ENCODE data around the gene ADRA2B. TPM values are rescaled to one million over a fixed set of nuclear protein-coding genes. Genes with fewer than 3 reads are reported as not detected.
A peak's percentile ranks its signal among the peaks of the same experiment; 100 is the strongest.
"Not testable (repeated sequence)": the region's sequence is repeated elsewhere in the genome, so short reads cannot be mapped to it uniquely, and the experiment has no call there.

The ADRA2B gene
- total RNA-seq, 2 donors from 2014 or later: 4.1 to 7.1 TPM

- intact Hi-C loops (cut with DNase I): no loop called here
- no peak for DNase-seq (ENCODE audit: low spot score)
These were observed 35.4 kb upstream of the ADRA2B start for GRCh38 chr2:96151595-96152303.

DNA sequence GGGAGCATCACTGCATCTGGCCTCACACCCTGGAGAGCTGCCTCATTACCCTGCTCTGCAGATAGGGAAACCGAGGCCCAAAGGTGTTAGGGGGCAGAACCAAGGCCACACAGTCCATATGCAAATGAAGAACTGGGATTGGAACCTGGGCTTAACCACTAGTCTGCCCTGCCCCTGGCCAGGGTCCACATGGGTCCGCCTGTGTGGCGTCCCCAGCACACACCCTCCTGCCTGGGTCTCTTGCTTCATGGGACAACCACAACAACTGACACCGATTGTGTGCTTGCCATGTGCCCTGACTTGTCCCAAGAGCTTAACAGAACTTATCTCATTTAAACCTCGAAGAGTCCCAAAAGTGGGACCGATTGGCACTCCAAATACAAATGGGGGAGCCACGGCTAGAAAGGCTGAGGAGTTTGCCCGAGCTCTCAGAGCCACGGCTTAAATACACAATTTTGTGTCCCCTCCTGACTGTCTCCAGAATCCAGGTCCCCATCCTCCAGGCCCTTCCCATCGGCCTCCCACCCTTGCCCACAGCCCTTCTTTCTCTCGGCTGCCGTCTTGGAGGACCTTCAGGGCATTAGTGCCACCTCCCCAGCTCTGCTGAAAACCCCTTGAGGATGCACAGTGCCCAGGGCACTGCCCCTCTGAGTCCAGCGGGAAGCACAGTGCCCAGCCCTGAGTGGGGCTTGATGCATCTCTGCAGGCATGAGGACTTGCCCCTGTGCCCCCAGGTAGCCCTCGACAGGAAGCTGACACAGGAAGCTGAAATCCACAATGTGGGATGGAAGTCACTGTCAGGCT is 34.6 kb upstream of the ADRA2B start:
- peak; percentile 70 for DNase-seq (ENCODE audit: low spot score)
- intact Hi-C loops (cut with DNase I): no loop called here

DNA sequence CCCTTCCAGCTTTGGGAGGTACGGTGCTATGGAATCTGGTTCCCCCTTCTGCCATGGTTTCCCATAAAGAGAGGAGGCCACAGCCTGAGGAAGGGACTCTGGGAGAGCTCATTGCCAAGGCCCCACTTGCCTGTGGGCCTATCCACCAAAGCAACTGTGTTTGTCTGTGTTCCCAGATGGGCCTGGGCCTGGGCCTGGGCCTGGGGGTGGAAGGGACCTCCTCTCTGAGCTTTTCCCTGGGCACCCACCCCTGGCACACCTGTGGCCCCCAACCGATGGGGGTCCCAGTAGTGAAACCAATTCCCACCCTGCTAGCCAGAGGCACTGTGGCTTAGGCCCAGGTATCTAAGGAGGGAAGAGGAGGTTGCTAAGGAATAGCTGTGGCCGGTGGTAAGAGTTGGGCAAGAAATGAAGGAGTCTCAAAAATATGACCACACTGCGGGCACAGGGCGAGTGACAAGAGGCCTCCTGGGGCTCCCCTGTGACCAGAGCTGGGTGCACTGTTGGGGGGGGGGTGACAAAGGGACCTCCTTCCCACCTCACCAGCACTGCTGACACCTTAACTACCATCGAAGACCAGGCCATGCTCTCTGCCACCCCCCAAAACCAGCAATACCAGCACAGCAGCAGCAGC is 33.8 kb upstream of the ADRA2B start:
- intact Hi-C loops (cut with DNase I): no loop called here
- DNase-seq (ENCODE audit: low spot score): peak; percentile 78

- peak; percentile 92 for DNase-seq (ENCODE audit: low spot score)
- intact Hi-C loops (cut with DNase I): no loop called here
These were observed 32.2 kb upstream of the ADRA2B start for GRCh38 chr2:96148410-96149217.

- peak; percentile 62 for DNase-seq (ENCODE audit: low spot score)
- intact Hi-C loops (cut with DNase I): no loop called here
These were observed 31.3 kb upstream of the ADRA2B start for GRCh38 chr2:96147593-96148201.

GRCh38 chr2:96146881-96147592 is 30.7 kb upstream of the ADRA2B start:
- DNase-seq (ENCODE audit: low spot score): peak; percentile 79
- intact Hi-C loops (cut with DNase I): no loop called here

DNA sequence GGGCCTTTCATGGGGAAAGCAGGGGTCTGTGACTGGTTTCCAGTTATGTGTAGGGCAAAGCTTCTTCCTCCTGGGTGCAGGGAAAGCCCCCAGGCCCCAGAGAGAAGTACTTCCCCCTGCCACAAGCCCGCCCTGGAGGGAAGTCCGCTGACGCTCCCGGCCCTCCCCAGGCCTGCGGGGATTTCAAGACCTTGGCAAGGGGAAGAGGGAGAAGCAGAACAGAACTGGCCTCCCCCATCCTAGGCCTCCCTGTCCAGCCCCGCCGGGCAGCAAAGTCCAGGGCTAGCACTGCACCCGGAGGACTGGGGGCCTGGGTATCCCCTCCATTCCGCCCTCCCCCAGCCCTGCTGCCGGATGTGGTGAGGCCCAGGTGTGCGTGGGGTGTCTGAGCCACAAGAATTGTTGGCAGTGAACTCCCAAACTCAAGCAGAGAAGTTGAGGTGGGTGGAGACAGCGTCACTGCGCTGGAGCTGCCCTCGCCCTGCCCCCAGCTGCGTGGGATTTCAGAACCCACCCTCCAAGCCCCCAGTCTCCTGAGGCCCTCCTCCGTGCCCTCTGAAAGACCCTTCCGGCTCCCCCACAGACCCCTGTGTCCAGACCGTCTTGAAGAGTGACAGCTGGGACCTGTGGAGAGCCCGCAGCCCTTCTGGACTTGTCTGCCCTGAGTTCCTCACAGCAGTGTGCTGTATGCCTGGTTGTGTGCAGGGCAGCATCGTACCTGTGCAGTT is 29.9 kb upstream of the ADRA2B start:
- DNase-seq (ENCODE audit: low spot score): peak; percentile 92
- intact Hi-C loops (cut with DNase I): no loop called here

DNA sequence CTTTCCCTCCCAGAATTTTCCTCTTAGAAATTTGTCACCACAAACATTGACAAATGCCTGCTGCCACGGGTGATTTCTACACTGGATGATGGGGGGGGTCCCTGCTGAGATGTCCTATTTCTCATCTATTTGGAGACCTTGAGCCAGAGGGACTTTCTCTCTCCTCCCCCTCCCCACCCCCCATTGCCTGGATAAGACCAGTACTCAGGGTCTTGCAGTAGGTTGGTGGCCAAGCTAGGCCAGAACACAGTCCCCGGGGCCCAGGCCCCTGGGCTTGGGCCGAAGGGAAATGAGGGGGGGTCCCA is 29.4 kb upstream of the ADRA2B start:
- intact Hi-C loops (cut with DNase I): no loop called here
- no peak for DNase-seq (ENCODE audit: low spot score)

- peak; percentile 91 for DNase-seq (ENCODE audit: low spot score)
- intact Hi-C loops (cut with DNase I): no loop called here
These were observed 28.9 kb upstream of the ADRA2B start, which contains the start of gene DUSP2 for GRCh38 chr2:96145036-96145847. Gene DUSP2, minus strand, starts transcription at chr2:96145440. Its CDS starts 86 bp downstream, at chr2:96145354.

DNA sequence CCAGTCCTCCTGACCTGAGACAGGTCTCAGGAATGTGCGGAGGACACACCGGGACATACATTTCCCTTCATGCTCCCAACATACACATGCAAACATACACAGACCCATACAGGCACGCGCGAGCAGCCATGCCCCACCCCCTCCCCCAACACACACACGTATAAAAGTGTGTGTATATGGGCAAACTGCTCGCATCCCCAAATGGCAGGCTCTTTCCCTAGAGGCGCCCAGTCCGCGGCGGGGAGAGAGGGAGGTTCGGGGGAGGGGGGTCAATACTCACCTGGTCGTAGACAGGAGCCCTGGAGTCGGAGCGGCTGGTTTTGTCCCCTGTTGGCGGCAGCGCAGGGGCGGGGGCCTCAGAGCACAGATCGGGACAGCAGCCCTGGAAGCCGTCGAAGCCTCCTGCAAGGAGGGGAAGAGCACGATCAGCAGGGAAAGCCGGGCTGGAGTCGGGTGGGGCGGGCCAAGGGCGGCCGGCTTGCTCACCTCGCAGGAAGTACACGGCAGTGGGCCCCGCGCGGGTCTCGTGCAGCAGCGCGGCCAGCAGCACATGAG is 28.2 kb upstream of the ADRA2B start:
- peak; percentile 85 for DNase-seq (ENCODE audit: low spot score)
- intact Hi-C loops (cut with DNase I): no loop called here

DNA sequence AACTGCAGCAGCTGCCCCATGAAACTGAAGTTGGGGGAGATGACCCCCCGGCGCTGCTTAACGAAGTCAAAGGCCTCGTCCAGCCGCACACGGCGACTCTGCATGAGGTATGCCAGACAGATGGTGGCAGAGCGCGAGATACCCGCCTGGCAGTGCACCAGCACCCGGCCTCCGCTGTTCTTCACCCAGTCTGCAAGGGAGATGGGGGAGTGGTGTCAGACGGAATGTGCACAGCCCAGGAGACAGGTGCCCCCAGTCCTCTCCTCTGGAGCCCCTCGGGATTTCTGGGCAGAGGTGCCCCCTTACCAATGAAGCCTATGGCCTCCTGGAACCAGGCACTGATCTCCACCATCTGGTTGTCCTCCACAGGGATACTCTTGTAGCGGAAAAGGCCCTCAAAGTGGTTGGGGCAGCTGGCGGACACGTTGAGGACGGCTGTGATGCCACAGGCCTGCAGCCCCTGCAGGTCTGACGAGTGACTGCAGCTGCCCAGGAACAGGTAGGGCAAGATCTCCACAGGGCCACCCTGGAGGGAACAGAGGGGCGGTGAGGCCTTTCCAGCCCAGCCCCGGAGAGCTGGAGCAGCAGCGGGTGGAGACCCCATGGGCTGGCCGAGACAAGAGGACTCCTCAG is 27.6 kb upstream of the ADRA2B start:
- intact Hi-C loops (cut with DNase I): no loop called here
- DNase-seq (ENCODE audit: low spot score): peak; percentile 74

GRCh38 chr2:96143231-96143847 is 27.0 kb upstream of the ADRA2B start:
- peak; percentile 25 for DNase-seq (ENCODE audit: low spot score)
- intact Hi-C loops (cut with DNase I): no loop called here

DNA sequence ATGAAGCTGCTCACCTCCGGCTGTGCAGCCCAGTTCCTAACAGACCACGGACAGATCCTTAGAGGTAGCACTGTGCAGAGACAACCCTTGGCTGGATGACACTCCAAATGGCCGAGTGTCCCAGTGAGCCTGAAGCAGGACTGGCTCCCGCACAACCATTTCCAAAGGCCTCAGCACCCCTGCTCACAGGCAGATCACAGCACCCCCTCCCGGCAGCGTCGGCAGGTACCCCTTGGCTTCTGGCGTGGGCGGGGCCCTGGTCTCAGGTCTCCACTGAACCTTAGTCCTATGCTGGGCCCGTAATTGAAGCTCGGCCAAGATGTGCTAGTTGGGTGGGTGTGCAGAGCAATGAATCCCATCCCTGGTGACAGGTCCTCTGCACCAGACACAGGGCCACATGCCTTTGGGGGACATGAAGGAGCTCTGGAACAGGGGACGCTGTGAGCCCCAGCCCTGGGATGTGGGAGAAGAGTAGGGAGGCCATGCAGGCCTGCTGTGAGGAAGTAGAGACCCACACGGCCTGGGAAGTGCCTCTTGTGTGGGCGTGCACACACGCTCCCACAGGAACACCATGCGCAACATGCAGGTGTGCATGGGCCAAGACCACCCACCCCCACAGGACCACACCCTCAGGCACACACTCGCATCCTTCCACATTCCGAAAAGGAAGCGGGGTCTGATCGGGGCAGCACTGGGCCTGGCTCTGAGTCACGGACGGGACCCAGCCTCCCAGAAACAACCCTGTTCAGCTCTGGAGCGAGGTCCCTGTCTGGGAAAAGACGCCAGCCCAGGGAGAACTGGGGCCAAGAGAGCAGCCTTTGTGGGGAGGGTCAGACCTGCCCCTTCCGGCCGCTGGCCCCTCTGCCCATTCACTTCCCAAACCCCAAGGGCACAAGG is 26.1 kb upstream of the ADRA2B start:
- peak; percentile 77 for DNase-seq (ENCODE audit: low spot score)
- intact Hi-C loops (cut with DNase I): no loop called here

- DNase-seq (ENCODE audit: low spot score); intact Hi-C loops (cut with DNase I): not testable (repeated sequence)
These were observed 25.2 kb upstream of the ADRA2B start for GRCh38 chr2:96141624-96141967.
